ENCODE results near the gene UBE4B.

DNA sequence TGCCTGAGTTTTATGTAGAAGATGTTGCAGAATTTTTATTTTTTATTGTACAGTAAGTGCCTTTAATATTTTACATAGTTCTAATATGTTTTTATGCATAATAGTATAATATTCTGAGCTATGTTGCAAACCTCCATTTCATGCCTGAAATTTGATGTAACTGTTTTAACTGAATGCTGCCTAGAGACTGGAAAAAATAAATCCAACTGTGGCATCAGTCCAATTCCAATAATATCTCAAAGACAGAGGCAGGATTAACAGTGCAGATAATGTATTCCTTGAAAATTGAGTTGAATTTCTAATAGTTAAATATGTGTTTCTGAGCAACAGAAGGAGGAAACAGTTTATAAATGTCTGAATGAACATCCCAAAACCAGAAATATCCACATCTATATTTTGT, 116.5 kb downstream of the UBE4B start:
- TF ChIP-seq, protein P1, sequence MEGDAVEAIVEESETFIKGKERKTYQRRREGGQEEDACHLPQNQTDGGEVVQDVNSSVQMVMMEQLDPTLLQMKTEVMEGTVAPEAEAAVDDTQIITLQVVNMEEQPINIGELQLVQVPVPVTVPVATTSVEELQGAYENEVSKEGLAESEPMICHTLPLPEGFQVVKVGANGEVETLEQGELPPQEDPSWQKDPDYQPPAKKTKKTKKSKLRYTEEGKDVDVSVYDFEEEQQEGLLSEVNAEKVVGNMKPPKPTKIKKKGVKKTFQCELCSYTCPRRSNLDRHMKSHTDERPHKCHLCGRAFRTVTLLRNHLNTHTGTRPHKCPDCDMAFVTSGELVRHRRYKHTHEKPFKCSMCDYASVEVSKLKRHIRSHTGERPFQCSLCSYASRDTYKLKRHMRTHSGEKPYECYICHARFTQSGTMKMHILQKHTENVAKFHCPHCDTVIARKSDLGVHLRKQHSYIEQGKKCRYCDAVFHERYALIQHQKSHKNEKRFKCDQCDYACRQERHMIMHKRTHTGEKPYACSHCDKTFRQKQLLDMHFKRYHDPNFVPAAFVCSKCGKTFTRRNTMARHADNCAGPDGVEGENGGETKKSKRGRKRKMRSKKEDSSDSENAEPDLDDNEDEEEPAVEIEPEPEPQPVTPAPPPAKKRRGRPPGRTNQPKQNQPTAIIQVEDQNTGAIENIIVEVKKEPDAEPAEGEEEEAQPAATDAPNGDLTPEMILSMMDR (CRISPR knock-in tag; IDR thresholded peaks at IDR 0.05) = no peak
- TF ChIP-seq POLR2AphosphoS5 (IDR thresholded peaks at IDR 0.05; ENCODE audit: low read depth, low read length) = no peak
- no peak for TF ChIP-seq ZNF619 (CRISPR knock-in tag; IDR thresholded peaks at IDR 0.05)
- TF ChIP-seq ZBTB20 (CRISPR knock-in tag; IDR thresholded peaks at IDR 0.05; ENCODE audit: borderline replicate concordance, low read depth) = no peak
- no peak for TF ChIP-seq KLF11 (CRISPR knock-in tag; IDR thresholded peaks at IDR 0.05)
- no peak for TF ChIP-seq JUN (CRISPR knock-in tag; IDR thresholded peaks at IDR 0.05)
- TF ChIP-seq CHD4 (IDR thresholded peaks at IDR 0.05; ENCODE audit: borderline replicate concordance, low read length) = no peak
- TF ChIP-seq NFKB2 (CRISPR knock-in tag; IDR thresholded peaks at IDR 0.05; ENCODE audit: borderline replicate concordance) = no peak
- no peak for TF ChIP-seq POLR2A (IDR thresholded peaks at IDR 0.05; ENCODE audit: insufficient read depth in 1 of 2, low read depth in 2 of 2, low read length in 2 of 2)
- TF ChIP-seq, protein P2, sequence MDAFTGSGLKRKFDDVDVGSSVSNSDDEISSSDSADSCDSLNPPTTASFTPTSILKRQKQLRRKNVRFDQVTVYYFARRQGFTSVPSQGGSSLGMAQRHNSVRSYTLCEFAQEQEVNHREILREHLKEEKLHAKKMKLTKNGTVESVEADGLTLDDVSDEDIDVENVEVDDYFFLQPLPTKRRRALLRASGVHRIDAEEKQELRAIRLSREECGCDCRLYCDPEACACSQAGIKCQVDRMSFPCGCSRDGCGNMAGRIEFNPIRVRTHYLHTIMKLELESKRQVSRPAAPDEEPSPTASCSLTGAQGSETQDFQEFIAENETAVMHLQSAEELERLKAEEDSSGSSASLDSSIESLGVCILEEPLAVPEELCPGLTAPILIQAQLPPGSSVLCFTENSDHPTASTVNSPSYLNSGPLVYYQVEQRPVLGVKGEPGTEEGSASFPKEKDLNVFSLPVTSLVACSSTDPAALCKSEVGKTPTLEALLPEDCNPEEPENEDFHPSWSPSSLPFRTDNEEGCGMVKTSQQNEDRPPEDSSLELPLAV (CRISPR knock-in tag; conservative IDR thresholded peaks at IDR 0.05; ENCODE audit: low read depth) = no peak
- no peak for TF ChIP-seq RARA (CRISPR knock-in tag; IDR thresholded peaks at IDR 0.05)
- no peak for TF ChIP-seq RNF2 (conservative IDR thresholded peaks at IDR 0.05; ENCODE audit: low read depth)

All from HepG2 (cell line).